HepG2 (cell line): ENCODE data around the gene APOC1. TPM values are rescaled to one million over a fixed set of nuclear protein-coding genes. Genes with fewer than 3 reads are reported as not detected.

Experiments
- AKAP8 ChIP-seq: sonication (generic); formaldehyde crosslinking; IDR thresholded peaks from 2 replicates; pipeline ENCODE4 v1.5.1; 2020; ENCODE audit warnings: mild to moderate bottlenecking, missing genetic modification reagents
- BRD4 ChIP-seq: sonication (generic); formaldehyde crosslinking; IDR thresholded peaks from 2 replicates; pipeline ENCODE4 v1.4.0; 2020; ENCODE audit warnings: missing genetic modification reagents
- CBX2 ChIP-seq, 2 experiments: fragments of 200-600 bp in 1 of 2; sonication (generic); formaldehyde crosslinking in 1 of 2; IDR thresholded peaks; 2 replicates each; pipeline versions ENCODE4 v1.7.0 to v1.8.1; 2018 to 2022; ENCODE audit warnings: low read depth in 2 of 2, low read length in 1 of 2, mild to moderate bottlenecking in 1 of 2, missing genetic modification reagents in 1 of 2
- CREB1 ChIP-seq, 2 experiments: fragments of 450-650 bp in 1 of 2; IDR thresholded peaks; 2 replicates each; pipeline ENCODE4 v1.6.1; 2016 to 2017; ENCODE audit warnings: control low read depth in 1 of 2, mild to moderate bottlenecking in 1 of 2, missing compliant biosample characterization in 1 of 2, missing genetic modification characterization in 1 of 2
- CTCF ChIP-seq: sonication (generic); formaldehyde crosslinking; IDR thresholded peaks from 2 replicates; pipeline ENCODE4 v1.5.0; 2020; ENCODE audit warnings: mild to moderate bottlenecking, missing genetic modification reagents, moderate library complexity
- FOXO1 ChIP-seq: sonication (generic); formaldehyde crosslinking; IDR thresholded peaks from 2 replicates; pipeline ENCODE4 v1.4.0; 2020; ENCODE audit warnings: missing genetic modification reagents
- GABPB1 ChIP-seq: IDR thresholded peaks from 2 replicates; pipeline ENCODE4 v1.6.1; 2016; ENCODE audit warnings: mild to moderate bottlenecking, missing genetic modification reagents, moderate library complexity, missing compliant biosample characterization
- MIER3 ChIP-seq: IDR thresholded peaks from 2 replicates; pipeline ENCODE4 v1.6.1; 2016; ENCODE audit warnings: missing compliant biosample characterization, borderline replicate concordance
- RAD21 ChIP-seq: fragments of 450-650 bp; formaldehyde crosslinking; IDR thresholded peaks from 2 replicates; pipeline ENCODE4 v1.5.0; 2020; ENCODE audit warnings: mild to moderate bottlenecking
- RBM22 ChIP-seq: fragments of 200-400 bp; formaldehyde crosslinking; optimal IDR thresholded peaks from 2 replicates; pipeline ENCODE3; 2017; ENCODE audit warnings: mild to moderate bottlenecking, low read length, moderate library complexity
- SUZ12 ChIP-seq: fragments of 150-350 bp; IDR thresholded peaks from 2 replicates; pipeline ENCODE4 v1.6.1; 2014; ENCODE audit warnings: low read depth, low read length
- TRAFD1 ChIP-seq: sonication (generic); formaldehyde crosslinking; IDR thresholded peaks from 2 replicates; pipeline ENCODE4 v1.5.1; 2020; ENCODE audit warnings: missing genetic modification reagents, mild to moderate bottlenecking, borderline replicate concordance
- YY1 ChIP-seq: IDR thresholded peaks from 2 replicates; pipeline ENCODE4 v1.6.1; 2011; ENCODE audit warnings: low read length, low read depth, moderate library complexity, mild to moderate bottlenecking; ENCODE audit not compliant: insufficient read depth, insufficient replicate concordance
- ZBTB10 ChIP-seq: sonication (generic); formaldehyde crosslinking; IDR thresholded peaks from 2 replicates; pipeline ENCODE4 v1.4.0; 2020; ENCODE audit warnings: missing genetic modification reagents, borderline replicate concordance
- ZBTB43 ChIP-seq: sonication (generic); formaldehyde crosslinking; conservative IDR thresholded peaks from 2 replicates; pipeline ENCODE4 v1.4.0; 2020; ENCODE audit warnings: missing genetic modification reagents
- ZKSCAN8 ChIP-seq: IDR thresholded peaks from 2 replicates; pipeline ENCODE4 v1.6.1; 2016; ENCODE audit warnings: borderline replicate concordance, missing genetic modification reagents, missing compliant biosample characterization
- ZNF34 ChIP-seq: sonication (generic); formaldehyde crosslinking; IDR thresholded peaks from 2 replicates; pipeline ENCODE4 v1.4.0; 2020; ENCODE audit warnings: mild to moderate bottlenecking, missing genetic modification reagents, borderline replicate concordance
- ZNF691 ChIP-seq: sonication (generic); formaldehyde crosslinking; IDR thresholded peaks from 2 replicates; pipeline ENCODE4 v1.4.0; 2020; ENCODE audit warnings: missing genetic modification reagents, low read depth, mild to moderate bottlenecking, borderline replicate concordance
- ZNF724P ChIP-seq: sonication (generic); formaldehyde crosslinking; IDR thresholded peaks from 2 replicates; pipeline ENCODE4 v1.8.0; 2022; ENCODE audit warnings: missing genetic modification reagents, borderline replicate concordance
- polyA plus RNA-seq, 8 experiments: library from polyadenylated mRNA; depleted of rRNA in 3 of 8; stranded (reverse) in 7 of 8; unstranded in 1 of 8; fragments of >200 nt; fragmentation: Illumina TruSeq in 4 of 8; extraction: Trizol in 4 of 8; gene quantifications; 2 replicates each; pipeline versions ENCODE4 v1.2.1 to v1.2.3, GENCODE V29; 2011 to 2016; ENCODE audit warnings: low read depth in 4 of 8, missing spikeins in 1 of 8, mixed read lengths in 1 of 8; ENCODE audit not compliant: insufficient read depth in 1 of 8
- total RNA-seq, 5 experiments: library from RNA; depleted of rRNA; stranded (reverse); fragments of >200 nt; fragmentation: Illumina TruSeq; extraction: Trizol; gene quantifications; 2 replicates each; pipeline ENCODE4 v1.2.3, GENCODE V29; 2016; ENCODE audit warnings: low read depth in 1 of 5

The APOC1 gene
- total and polyA plus RNA-seq, 2 of the 13 experiments (the other 11 are each of a cell fraction or from before 2014, with no cell fraction given) = 600 to 1,235 TPM

- TF ChIP-seq TRAFD1 (CRISPR knock-in tag) (no peak; the same call in 1 of the 2 replicates), CREB1 (IDR thresholded peaks at IDR 0.05) (no peak), CREB1 (CRISPR knock-in tag; IDR thresholded peaks at IDR 0.05) (peak; percentile 73; the same call in 1 of the 2 replicates), SUZ12 (no peak), RAD21 (peak; percentile 95), ZBTB43 (no peak), ZNF34 (CRISPR knock-in tag) (0 out of 2 replicates have a peak, but pooled peaks have one; percentile 63), CBX2 (IDR thresholded peaks at IDR 0.05; ENCODE audit: low read depth, low read length) (no peak), CBX2 (CRISPR knock-in tag; IDR thresholded peaks at IDR 0.05; ENCODE audit: low read depth) (no peak), RBM22 (peak; percentile 98), CTCF (CRISPR knock-in tag) (peak; percentile 98), FOXO1 (CRISPR knock-in tag) (no peak), BRD4 (CRISPR knock-in tag) (0 out of 2 replicates have a peak, but pooled peaks have one; percentile 31), ZNF724P (CRISPR knock-in tag) (peak; percentile 26; the same call in 1 of the 2 replicates), AKAP8 (CRISPR knock-in tag) (peak; percentile 91), ZKSCAN8 (CRISPR knock-in tag) (no peak), YY1 (peak; percentile 46), ZBTB10 (CRISPR knock-in tag) (peak; percentile 53; the same call in 1 of the 2 replicates), MIER3 (CRISPR knock-in tag) (peak; percentile 75; the same call in 1 of the 2 replicates), ZNF691 (CRISPR knock-in tag) (peak; percentile 89; the same call in 1 of the 2 replicates), GABPB1 (CRISPR knock-in tag) (peak; percentile 58; the same call in 1 of the 2 replicates)
These were observed 10.6 kb upstream of the APOC1 start (continued) for GRCh38 chr19:44903602-44904425.
